Fibroblast of pulmonary artery (primary cell): ENCODE data around the gene PHACTR1.

Experiments used
- DNase-seq: peaks from one replicate; pipeline ENCODE4 v3.0.0-alpha.2; 2010; ENCODE audit warnings: low read depth
- H3K4me3 ChIP-seq: replicated peaks from 2 replicates; pipeline ENCODE4 v1.5.1; 2011; ENCODE audit warnings: low read depth, mild to moderate bottlenecking, control low read depth, low read length, moderate library complexity
- TF ChIP-seq, protein P1 (sequence below): IDR thresholded peaks from 2 replicates; pipeline ENCODE4 v1.5.1; 2011; ENCODE audit warnings: mild to moderate bottlenecking, control low read depth, low read length, inconsistent platforms; ENCODE audit errors: missing control alignments

PHACTR1 gene

DNA sequence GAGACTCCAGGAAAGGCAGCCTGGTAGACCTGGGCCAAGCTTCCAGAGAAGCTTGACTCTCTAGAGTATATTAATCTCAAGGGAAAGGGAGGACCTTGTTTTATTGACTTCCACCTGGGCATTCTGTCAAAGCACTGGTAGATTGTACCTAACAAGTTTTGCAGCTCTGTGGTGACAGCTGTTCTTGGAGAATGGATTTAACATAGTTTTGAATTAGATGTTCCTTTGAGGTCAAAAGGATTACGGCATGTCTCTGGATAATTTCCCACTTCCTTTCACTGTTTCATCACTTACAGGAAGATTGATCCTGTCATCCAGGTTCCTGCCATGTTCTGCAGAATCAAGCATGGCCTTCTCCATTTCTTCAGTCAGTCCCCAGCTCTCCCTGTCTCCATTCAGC lies 246.0 kb downstream of the PHACTR1 start:
- DNase-seq, result peak; percentile 46

DNA sequence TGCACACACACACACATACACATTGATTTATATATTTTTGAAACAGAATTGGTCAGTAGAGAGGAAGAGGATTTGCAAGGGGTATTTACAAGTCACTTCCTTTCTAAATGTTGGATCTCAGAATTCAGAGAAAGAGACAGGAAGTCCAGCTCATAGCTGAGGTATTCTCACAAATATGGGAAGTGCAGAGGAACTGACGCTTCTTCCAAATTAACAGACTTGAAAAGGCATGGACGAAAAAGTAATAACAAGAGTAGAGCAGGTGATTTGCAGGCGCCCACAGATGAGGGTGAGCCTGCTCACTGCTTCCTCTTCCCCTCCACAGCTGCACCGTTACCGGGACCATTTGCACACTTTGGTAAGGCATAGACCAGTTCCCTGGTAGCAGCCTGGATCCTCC lies 246.4 kb downstream of the PHACTR1 start:
- H3K4me3 ChIP-seq, result no peak overlapping the region
- TF ChIP-seq, protein P1, sequence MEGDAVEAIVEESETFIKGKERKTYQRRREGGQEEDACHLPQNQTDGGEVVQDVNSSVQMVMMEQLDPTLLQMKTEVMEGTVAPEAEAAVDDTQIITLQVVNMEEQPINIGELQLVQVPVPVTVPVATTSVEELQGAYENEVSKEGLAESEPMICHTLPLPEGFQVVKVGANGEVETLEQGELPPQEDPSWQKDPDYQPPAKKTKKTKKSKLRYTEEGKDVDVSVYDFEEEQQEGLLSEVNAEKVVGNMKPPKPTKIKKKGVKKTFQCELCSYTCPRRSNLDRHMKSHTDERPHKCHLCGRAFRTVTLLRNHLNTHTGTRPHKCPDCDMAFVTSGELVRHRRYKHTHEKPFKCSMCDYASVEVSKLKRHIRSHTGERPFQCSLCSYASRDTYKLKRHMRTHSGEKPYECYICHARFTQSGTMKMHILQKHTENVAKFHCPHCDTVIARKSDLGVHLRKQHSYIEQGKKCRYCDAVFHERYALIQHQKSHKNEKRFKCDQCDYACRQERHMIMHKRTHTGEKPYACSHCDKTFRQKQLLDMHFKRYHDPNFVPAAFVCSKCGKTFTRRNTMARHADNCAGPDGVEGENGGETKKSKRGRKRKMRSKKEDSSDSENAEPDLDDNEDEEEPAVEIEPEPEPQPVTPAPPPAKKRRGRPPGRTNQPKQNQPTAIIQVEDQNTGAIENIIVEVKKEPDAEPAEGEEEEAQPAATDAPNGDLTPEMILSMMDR, result no peak
- DNase-seq, result peak; percentile 63

More for the DNA sequence above, 246.0 kb downstream of the PHACTR1 start:
- no peak overlapping the region for H3K4me3 ChIP-seq
- TF ChIP-seq, protein P1, result no peak

DNA sequence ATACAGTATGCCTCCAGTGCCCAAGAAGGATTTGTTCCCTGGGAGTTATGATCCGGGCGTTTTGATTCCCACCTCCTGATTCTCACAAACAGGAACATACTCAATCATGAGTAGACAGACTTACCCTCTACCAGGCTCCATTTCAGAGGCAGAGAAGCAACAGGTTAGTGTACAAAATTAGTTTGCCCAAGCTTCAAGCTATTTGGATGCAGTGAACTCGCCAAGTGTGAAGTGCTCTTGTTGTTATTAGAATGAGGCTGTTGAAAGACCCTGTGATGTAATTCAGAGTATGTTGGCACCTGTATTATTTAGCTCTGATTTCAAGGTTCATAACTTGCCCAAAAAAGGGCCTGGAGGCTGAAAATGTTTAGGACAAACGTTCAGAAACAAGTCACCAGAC lies 247.0 kb downstream of the PHACTR1 start:
- no peak overlapping the region for H3K4me3 ChIP-seq
- TF ChIP-seq, protein P1, result no peak
- no peak for DNase-seq

DNA sequence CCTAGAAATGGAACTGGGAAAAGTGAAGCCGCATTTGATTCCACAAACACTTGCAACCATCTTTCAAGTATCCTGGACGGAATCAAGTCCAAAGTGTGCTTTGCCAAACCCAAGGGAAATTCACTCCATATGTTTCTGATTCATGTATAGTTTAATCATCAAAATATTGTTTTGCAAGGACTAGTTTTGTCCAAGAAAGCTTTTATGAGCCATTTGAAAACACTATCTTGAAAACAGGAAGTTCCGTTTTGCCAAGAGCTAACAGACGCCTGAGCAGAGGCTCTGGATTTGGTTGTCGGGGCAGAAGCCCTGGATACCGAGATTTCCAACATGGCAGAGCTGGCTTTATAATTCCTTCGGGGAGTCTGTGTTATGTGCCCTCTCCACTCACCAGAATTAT lies 251.1 kb downstream of the PHACTR1 start:
- TF ChIP-seq, protein P1, result no peak
- no peak overlapping the region for H3K4me3 ChIP-seq
- DNase-seq, result peak; percentile 52

DNA sequence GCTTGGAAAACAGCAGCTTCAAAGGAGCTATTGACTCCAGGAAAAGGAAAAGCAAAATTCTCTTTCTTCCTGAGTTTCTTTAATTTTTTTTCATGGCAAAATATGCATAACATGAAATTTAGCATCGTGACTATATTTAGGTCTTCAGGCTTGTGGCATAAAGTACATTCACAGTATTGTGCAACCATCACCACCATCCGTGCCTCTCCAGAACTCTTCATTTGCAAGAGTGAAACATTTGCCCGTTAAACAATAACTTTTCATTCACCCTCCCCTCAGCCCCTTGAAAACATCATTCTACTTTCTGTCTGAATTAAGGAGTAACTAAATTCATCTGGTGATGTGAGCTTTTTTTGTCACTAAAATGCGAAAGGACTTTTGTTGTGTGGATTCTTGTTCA lies 251.7 kb downstream of the PHACTR1 start:
- TF ChIP-seq, protein P1, result no peak
- no peak overlapping the region for H3K4me3 ChIP-seq
- DNase-seq, result no peak

DNA sequence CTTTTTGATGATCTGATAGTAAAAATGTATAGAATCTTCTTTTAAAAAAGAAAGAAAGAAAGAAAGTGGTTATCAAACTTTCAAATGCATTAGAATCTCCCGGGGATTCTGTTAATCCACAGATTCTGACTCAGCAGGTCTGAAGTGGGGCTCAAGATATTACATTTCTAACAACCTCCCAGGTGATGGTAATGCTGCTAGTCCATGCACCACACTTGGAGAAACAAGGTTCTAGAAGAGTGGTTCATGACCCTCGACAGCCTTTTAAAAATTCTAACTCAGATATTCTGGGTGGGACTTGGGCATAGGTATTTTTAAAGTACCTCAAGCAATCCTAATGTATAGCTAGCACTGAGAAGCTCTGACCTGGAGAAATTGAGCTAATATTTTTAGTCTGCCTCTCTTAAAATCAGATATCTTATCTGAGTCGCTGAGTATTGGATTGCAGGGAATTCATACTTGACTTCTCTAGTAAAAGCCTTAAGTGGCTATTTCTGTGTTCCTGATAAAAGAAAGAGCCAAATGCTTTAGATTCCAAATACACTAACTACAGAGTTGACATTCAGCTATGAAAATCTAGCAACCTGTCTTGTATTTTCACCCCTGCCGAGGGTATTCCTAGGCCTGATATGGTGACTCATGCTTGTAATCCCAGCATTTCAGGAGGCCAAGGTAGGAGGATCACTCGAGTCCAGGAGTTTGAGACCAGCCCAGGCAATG lies 252.4 kb downstream of the PHACTR1 start:
- TF ChIP-seq, protein P1, result no peak
- no peak overlapping the region for H3K4me3 ChIP-seq
- no peak for DNase-seq

DNA sequence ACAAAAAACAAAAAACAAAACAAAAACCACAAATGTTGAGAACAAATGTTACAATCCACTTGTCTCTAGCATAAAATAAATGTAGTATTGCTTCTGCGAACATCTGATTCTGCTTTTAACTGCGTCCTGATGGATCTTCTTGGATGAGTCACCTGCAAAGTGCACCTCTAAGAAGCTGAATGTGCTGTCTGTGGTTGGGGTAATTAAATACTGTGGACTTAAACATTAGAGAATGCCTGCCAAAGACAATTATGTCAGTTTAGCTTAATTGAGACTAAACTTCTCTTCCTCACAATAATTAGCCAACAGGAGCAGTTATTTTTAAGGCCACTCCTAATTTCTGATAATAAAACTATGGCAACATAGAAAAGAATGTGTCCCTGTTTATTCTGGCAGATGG lies 253.4 kb downstream of the PHACTR1 start:
- TF ChIP-seq, protein P1, result no peak
- no peak for DNase-seq
- H3K4me3 ChIP-seq, result no peak overlapping the region
